ENCODE measurements around the gene ZBED1. TPM values are rescaled to one million over a fixed set of nuclear protein-coding genes. Genes with fewer than 3 reads are reported as not detected.

Gene ZBED1
- total and polyA plus RNA-seq, 7 experiments from 2014 or later: 23.7 to 44.3 (median 29.0) TPM

DNA sequence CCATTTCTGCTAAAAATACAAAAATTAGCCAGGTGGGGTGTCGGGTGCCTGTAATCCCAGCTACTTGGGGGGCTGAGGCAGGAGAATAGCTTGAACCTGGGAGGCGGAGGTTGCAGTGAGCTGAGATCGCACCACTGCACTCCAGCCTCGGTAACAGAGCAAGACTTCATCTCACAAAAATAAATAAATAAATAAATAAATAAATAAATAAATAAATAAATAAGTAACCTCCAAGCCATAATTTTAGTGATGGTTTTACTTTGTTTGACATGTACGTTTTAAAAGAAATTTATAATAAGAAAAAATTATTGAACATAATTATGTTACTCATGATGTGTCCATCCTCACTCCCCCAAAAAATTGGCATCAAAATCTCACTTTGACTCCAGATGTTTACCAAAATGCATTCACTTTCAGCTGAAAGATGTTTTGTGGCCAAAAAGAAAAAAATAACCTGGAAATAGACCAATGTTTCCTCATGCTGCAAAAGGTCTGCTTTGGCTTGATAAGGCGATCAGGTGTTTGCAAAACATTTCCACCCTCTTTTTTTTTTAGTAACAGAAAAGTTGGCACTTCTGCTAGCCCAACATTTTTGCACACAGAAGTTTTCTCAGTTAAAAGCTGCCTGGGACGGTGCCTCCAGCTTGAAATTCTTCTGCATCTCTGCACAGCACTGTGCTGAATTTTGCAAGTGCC, 42.2 kb upstream of the ZBED1 start:
- peaks cover 0 to 7% (median 5%) of the 10 kb centered on the region in 5 donors for H3K36me3 Mint-ChIP-seq
- H3K27me3 Mint-ChIP-seq: peaks cover 0 to 16% (median 5%) of the 10 kb centered on the region in 5 donors
- Histone ChIP-seq H3K36me3 (ENCODE audit: control insufficient read depth in 2 of 3, insufficient read depth in 3 of 3, low read length in 3 of 3) (no peaks in the 10 kb centered on the region), H3K27me3 (ENCODE audit: control insufficient read depth in 2 of 2, insufficient read depth in 2 of 2, low read length in 2 of 2) (no peaks in the 10 kb centered on the region), H3K4me3 (ENCODE audit: low read length) (no peak overlapping the region), H3K4me1 (ENCODE audit: control insufficient read depth in 2 of 2, insufficient read depth in 2 of 2, low read length in 2 of 2) (no peaks in the 10 kb centered on the region), H3K9me3 (ENCODE audit: control insufficient read depth in 2 of 3, low read length in 3 of 3) (no peaks in the 10 kb centered on the region), H3K27ac (ENCODE audit: low read depth, low read length) (no peak overlapping the region)
- H3K4me3 Mint-ChIP-seq: no peak overlapping the region
- no peaks in the 10 kb centered on the region for H3K4me1 Mint-ChIP-seq
- peaks cover 0 to 16% (median 6%) of the 10 kb centered on the region in 11 donors for H3K9me3 Mint-ChIP-seq
- CTCF ChIA-PET: no interaction called here
- POLR2A ChIA-PET: no interaction called here
- DNase-seq (no peak), ATAC-seq (no peak)
- intact Hi-C loops (cut with micrococcal nuclease): no loop called here
- no peak overlapping the region for H3K27ac Mint-ChIP-seq

DNA sequence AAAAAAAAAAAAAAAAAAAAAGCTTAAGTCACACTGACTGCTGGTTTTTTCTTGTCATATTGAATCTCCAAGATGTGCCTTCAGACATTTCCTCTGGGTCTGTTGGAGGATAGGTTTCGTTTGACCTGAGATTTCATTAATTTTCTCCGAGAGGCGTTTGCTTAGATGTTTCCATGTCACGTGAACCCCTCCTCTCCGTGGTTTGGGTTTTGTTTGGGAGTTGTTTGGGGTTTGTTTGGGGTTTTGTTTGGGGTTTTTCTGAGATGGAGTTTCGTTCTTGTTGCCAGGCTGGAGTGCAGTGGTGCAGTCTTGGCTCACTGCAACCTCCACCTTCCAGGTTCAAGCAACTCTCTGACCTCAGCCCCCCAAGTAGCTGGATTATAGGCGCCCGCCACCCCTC, 40.8 kb upstream of the ZBED1 start:
- POLR2A ChIA-PET: no interaction called here
- Mint-ChIP-seq H3K4me3 (no peak overlapping the region), H3K4me1 (no peaks in the 10 kb centered on the region), H3K36me3 (peaks cover 0 to 7% (median 5%) of the 10 kb centered on the region in 5 donors), H3K27ac (no peak overlapping the region), H3K27me3 (peaks cover 0 to 19% (median 5%) of the 10 kb centered on the region in 5 donors), H3K9me3 (peaks cover 0 to 13% (median 5%) of the 10 kb centered on the region in 11 donors)
- ATAC-seq (no peak), DNase-seq (no peak)
- H3K9me3 ChIP-seq (ENCODE audit: control insufficient read depth in 2 of 3, low read length in 3 of 3): no peaks in the 10 kb centered on the region
- CTCF ChIA-PET: no interaction called here
- no peak overlapping the region for H3K27ac ChIP-seq (ENCODE audit: low read depth, low read length)
- H3K4me3 ChIP-seq (ENCODE audit: low read length): no peak overlapping the region
- H3K36me3 ChIP-seq (ENCODE audit: control insufficient read depth in 2 of 3, insufficient read depth in 3 of 3, low read length in 3 of 3): no peaks in the 10 kb centered on the region
- intact Hi-C loops (cut with micrococcal nuclease): no loop called here
- no peaks in the 10 kb centered on the region for H3K4me1 ChIP-seq (ENCODE audit: control insufficient read depth in 2 of 2, insufficient read depth in 2 of 2, low read length in 2 of 2)
- H3K27me3 ChIP-seq (ENCODE audit: control insufficient read depth in 2 of 2, insufficient read depth in 2 of 2, low read length in 2 of 2): no peaks in the 10 kb centered on the region

DNA sequence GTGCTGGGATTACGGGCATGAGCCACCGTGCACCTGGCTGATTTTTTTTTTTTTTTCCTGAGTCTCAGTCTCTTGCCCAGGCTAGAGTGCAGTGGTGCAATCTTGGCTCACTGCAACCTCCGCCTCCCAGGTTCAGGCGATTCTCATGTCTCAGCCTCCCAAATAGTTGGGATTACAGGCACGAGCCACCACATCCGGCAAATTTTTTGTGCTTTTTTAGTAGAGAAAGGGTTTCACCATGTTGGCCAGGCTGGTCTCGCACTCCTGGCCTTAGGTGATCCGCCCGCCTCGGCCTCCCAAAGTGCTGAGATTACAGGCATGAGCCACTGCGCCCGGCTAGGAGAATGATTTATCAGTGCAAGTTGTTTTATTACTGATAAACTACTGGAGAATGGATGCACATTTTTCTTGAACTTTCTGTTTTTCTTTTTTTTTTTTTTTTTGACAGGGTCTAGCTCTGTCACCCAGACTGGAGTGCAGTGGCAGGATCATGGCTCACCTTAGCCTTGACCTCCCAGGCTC, 39.7 kb upstream of the ZBED1 start:
- no peaks in the 10 kb centered on the region for H3K9me3 ChIP-seq (ENCODE audit: control insufficient read depth in 2 of 3, low read length in 3 of 3)
- Mint-ChIP-seq H3K4me1 (no peaks in the 10 kb centered on the region), H3K27me3 (peaks cover 0 to 21% (median 5%) of the 10 kb centered on the region in 5 donors), H3K36me3 (peaks cover 0 to under 1% (median 0%) of the 10 kb centered on the region in 5 donors), H3K9me3 (peaks cover 0 to 2% (median 0%) of the 10 kb centered on the region in 11 donors), H3K27ac (no peak overlapping the region), H3K4me3 (no peak overlapping the region)
- no peak overlapping the region for H3K27ac ChIP-seq (ENCODE audit: low read depth, low read length)
- DNase-seq (no peak), ATAC-seq (no peak)
- CTCF ChIA-PET: no interaction called here
- H3K36me3 ChIP-seq (ENCODE audit: control insufficient read depth in 2 of 3, insufficient read depth in 3 of 3, low read length in 3 of 3): no peaks in the 10 kb centered on the region
- no peaks in the 10 kb centered on the region for H3K27me3 ChIP-seq (ENCODE audit: control insufficient read depth in 2 of 2, insufficient read depth in 2 of 2, low read length in 2 of 2)
- no peak overlapping the region for H3K4me3 ChIP-seq (ENCODE audit: low read length)
- intact Hi-C loops (cut with micrococcal nuclease): no loop called here
- no peaks in the 10 kb centered on the region for H3K4me1 ChIP-seq (ENCODE audit: control insufficient read depth in 2 of 2, insufficient read depth in 2 of 2, low read length in 2 of 2)
- POLR2A ChIA-PET: no interaction called here

- POLR2A ChIA-PET: no interaction called here
- H3K9me3 Mint-ChIP-seq: peaks cover 0 to 2% (median 0%) of the 10 kb centered on the region in 11 donors
These were observed 38.8 kb upstream of the ZBED1 start for GRCh38 chrX:2539586-2539985.

DNA sequence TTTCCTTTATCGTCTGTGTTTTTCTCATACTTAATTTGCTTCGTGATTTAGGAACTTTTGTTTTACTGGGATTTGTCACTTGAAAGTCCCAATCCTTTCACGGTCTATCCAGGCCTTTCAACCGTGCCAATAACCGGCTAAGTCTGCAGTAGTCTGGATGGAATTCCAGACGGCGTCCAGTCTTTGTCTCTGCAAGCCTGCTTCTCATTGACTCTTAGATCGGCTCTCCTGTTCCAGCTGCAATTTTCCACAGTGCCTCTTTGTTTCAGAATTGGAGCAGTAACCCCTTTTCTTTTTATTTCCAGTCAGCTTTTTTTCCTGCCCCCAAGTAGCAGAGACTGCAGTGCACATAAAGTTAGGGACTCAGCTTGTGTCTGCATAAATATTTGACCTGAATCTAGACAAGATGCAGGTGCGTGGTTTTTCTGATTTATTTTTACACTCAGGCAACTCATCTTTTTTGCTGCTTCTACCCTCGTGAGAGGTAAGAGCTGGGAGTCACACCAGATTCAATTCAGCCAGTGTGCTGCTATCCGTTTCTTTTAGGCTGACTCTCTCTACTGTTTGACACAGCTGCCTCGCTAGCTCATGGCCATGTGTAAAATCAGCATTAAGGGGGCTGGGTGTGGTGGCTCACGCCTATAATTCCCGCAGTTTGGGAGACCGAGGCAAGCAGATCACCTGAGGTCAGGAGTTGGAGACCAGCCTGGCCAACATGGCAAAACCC, 37.4 kb upstream of the ZBED1 start:
- ATAC-seq (no peak), DNase-seq (no peak)
- CTCF ChIA-PET: no interaction called here
- H3K27ac ChIP-seq (ENCODE audit: low read depth, low read length): no peak overlapping the region
- no peaks in the 10 kb centered on the region for H3K36me3 Mint-ChIP-seq
- H3K9me3 Mint-ChIP-seq: peaks cover 0 to 4% (median 0%) of the 10 kb centered on the region in 11 donors
- intact Hi-C loops (cut with micrococcal nuclease): no loop called here
- POLR2A ChIA-PET: no interaction called here
- H3K4me1 Mint-ChIP-seq: no peaks in the 10 kb centered on the region
- no peaks in the 10 kb centered on the region for H3K36me3 ChIP-seq (ENCODE audit: control insufficient read depth in 2 of 3, insufficient read depth in 3 of 3, low read length in 3 of 3)
- peaks cover 0 to 23% (median 5%) of the 10 kb centered on the region in 5 donors for H3K27me3 Mint-ChIP-seq
- H3K9me3 ChIP-seq (ENCODE audit: control insufficient read depth in 2 of 3, low read length in 3 of 3): no peaks in the 10 kb centered on the region
- no peak overlapping the region for H3K4me3 Mint-ChIP-seq
- H3K4me3 ChIP-seq (ENCODE audit: low read length): no peak overlapping the region
- no peaks in the 10 kb centered on the region for H3K4me1 ChIP-seq (ENCODE audit: control insufficient read depth in 2 of 2, insufficient read depth in 2 of 2, low read length in 2 of 2)
- H3K27me3 ChIP-seq (ENCODE audit: control insufficient read depth in 2 of 2, insufficient read depth in 2 of 2, low read length in 2 of 2): no peaks in the 10 kb centered on the region
- H3K27ac Mint-ChIP-seq: no peak overlapping the region

More at GRCh38 chrX:2539586-2539985, 38.8 kb upstream of the ZBED1 start:
- Mint-ChIP-seq H3K4me3 (no peak overlapping the region), H3K27ac (no peak overlapping the region), H3K4me1 (no peaks in the 10 kb centered on the region), H3K27me3 (peaks cover 0 to 26% (median 5%) of the 10 kb centered on the region in 5 donors), H3K36me3 (no peaks in the 10 kb centered on the region)
- Histone ChIP-seq H3K27ac (ENCODE audit: low read depth, low read length) (no peak overlapping the region), H3K9me3 (ENCODE audit: control insufficient read depth in 2 of 3, low read length in 3 of 3) (no peaks in the 10 kb centered on the region), H3K36me3 (ENCODE audit: control insufficient read depth in 2 of 3, insufficient read depth in 3 of 3, low read length in 3 of 3) (no peaks in the 10 kb centered on the region), H3K4me3 (ENCODE audit: low read length) (no peak overlapping the region), H3K4me1 (ENCODE audit: control insufficient read depth in 2 of 2, insufficient read depth in 2 of 2, low read length in 2 of 2) (no peaks in the 10 kb centered on the region), H3K27me3 (ENCODE audit: control insufficient read depth in 2 of 2, insufficient read depth in 2 of 2, low read length in 2 of 2) (no peaks in the 10 kb centered on the region)
- CTCF ChIA-PET: no interaction called here
- ATAC-seq (no peak), DNase-seq (no peak)
- intact Hi-C loops (cut with micrococcal nuclease): no loop called here

DNA sequence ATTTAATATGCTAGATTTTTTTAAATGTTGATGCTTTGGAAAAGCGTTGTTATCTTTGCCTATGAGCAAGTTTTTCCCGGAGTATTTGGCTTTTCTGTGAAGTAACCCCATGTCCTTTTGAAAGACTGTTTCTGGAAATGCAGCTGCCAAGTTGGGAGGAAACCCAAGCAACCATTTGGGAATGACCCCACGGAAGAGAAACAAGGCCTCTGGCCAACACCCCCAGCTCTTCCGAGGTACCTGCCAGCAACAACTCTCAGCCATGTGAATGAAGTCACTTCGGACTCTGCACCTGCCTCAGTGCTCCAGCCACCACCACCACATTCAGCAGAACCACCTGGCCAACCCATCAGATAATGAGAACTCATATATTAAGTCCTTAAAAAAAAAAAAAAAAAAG, 36.2 kb upstream of the ZBED1 start:
- Histone ChIP-seq H3K4me1 (ENCODE audit: control insufficient read depth in 2 of 2, insufficient read depth in 2 of 2, low read length in 2 of 2) (no peaks in the 10 kb centered on the region), H3K9me3 (ENCODE audit: control insufficient read depth in 2 of 3, low read length in 3 of 3) (no peaks in the 10 kb centered on the region), H3K4me3 (ENCODE audit: low read length) (no peak overlapping the region), H3K27me3 (ENCODE audit: control insufficient read depth in 2 of 2, insufficient read depth in 2 of 2, low read length in 2 of 2) (no peaks in the 10 kb centered on the region), H3K36me3 (ENCODE audit: control insufficient read depth in 2 of 3, insufficient read depth in 3 of 3, low read length in 3 of 3) (no peaks in the 10 kb centered on the region), H3K27ac (ENCODE audit: low read depth, low read length) (no peak overlapping the region)
- POLR2A ChIA-PET: no interaction called here
- intact Hi-C loops (cut with micrococcal nuclease): no loop called here
- Mint-ChIP-seq H3K4me3 (no peak overlapping the region), H3K9me3 (peaks cover 0 to 4% (median 0%) of the 10 kb centered on the region in 11 donors), H3K4me1 (no peaks in the 10 kb centered on the region), H3K27ac (no peak overlapping the region), H3K27me3 (peaks cover 0 to 18% (median 1%) of the 10 kb centered on the region in 5 donors), H3K36me3 (no peaks in the 10 kb centered on the region)
- CTCF ChIA-PET: no interaction called here
- DNase-seq: no peak
- no peak for ATAC-seq
